GM12892 (cell line): Measurements from ENCODE around the gene RAD51.
A peak's percentile ranks its signal among the peaks of the same experiment; 100 is the strongest.

Source experiments
- POLR2A ChIP-seq: IDR thresholded peaks from 2 replicates; pipeline ENCODE4 v1.6.1; 2011; ENCODE audit warnings: low read depth, low read length, control low read depth
- POLR2AphosphoS5 ChIP-seq: IDR thresholded peaks from 2 replicates; pipeline ENCODE4 v1.6.1; 2011; ENCODE audit warnings: low read depth, low read length, control low read depth

GRCh38 chr15:40694688-40695468, at the start of gene RAD51:
- TF ChIP-seq POLR2AphosphoS5: no peak; the same call in 1 of the 2 replicates
- peak; percentile 68 for TF ChIP-seq POLR2A
